Ovary (tissue), 9 donors: ENCODE measurements around the gene TNFAIP8L3. TPM values are rescaled to one million over a fixed set of nuclear protein-coding genes. Genes with fewer than 3 reads are reported as not detected.

Source experiments
- DNase-seq, 5 donors: peaks; one replicate each; pipeline ENCODE4 v3.0.0-alpha.2; 2019 to 2020
- H3K27ac ChIP-seq, 2 donors: fragments of 200-600 bp; one replicate each; pipeline versions ENCODE4 v1.5.1 to v1.8.0; 2019 to 2022
- H3K27me3 ChIP-seq: fragments of 200-600 bp; one replicate; pipeline ENCODE4 v1.8.0; 2022
- H3K36me3 ChIP-seq: fragments of 200-600 bp; sonication (generic); one replicate; pipeline ENCODE4 v1.5.1; 2019
- H3K4me1 ChIP-seq: one replicate; pipeline ENCODE4 v1.8.1; 2013; ENCODE audit warnings: mild to moderate bottlenecking, moderate library complexity; ENCODE audit not compliant: insufficient read depth
- H3K4me3 ChIP-seq: fragments of 200-600 bp; sonication (generic); one replicate; pipeline ENCODE4 v1.5.1; 2017
- H3K9me3 ChIP-seq, 2 donors: fragments of 200-600 bp in 1 of 2; sonication (generic) in 1 of 2; one replicate each; pipeline versions ENCODE4 v1.5.1 to v1.8.1; 2013 to 2019; ENCODE audit warnings: mild to moderate bottlenecking in 1 of 2, moderate library complexity in 1 of 2
- CTCF ChIP-seq, 3 donors: fragments of 450-650 bp in 2 of 3; fragments of 200-600 bp in 1 of 3; IDR thresholded peaks; one replicate each; pipeline versions ENCODE4 v1.5.1 to v1.8.0; 2016 to 2022; ENCODE audit warnings: antibody characterized with exemption in 3 of 3, mild to moderate bottlenecking in 1 of 3
- EP300 ChIP-seq: sonication (generic); formaldehyde crosslinking; IDR thresholded peaks from one replicate; pipeline ENCODE4 v1.6.1; 2017; ENCODE audit warnings: antibody characterized with exemption
- POLR2A ChIP-seq: fragments of 450-650 bp; IDR thresholded peaks from one replicate; pipeline ENCODE4 v1.6.1; 2017; ENCODE audit warnings: antibody characterized with exemption, mild to moderate bottlenecking, moderate library complexity
- WGBS, 3 donors: extraction: QIAGEN DNeasy Blood & Tissue Kit in 1 of 3; methylation state at CpG; one replicate each; pipeline versions ENCODE4 v1.1.5 to v1.1.7; 2013 to 2017; 5-methylcytosine and 5-hydroxymethylcytosine counted together
- intact Hi-C, 4 donors: fragments of 100-400 bp; cut with DNase I; formaldehyde crosslinking; loops; one replicate each; pipeline versions ENCODE4 v1.11.0 to v1.15.1; 2022 to 2023
- polyA plus RNA-seq, 2 donors: library from polyadenylated mRNA; stranded (reverse); fragments of 200-250 nt in 1 of 2; fragments of 350-450 nt in 1 of 2; fragmentation: Illumina TruSeq in 1 of 2; extraction: RNeasy Lipid Tissue Mini Kit (QIAGEN cat#74804) in 1 of 2; gene quantifications; one replicate each; pipeline ENCODE4 v1.2.3, GENCODE V29; 2013 to 2014
- total RNA-seq, 7 donors: library from RNA; depleted of rRNA in 2 of 7; stranded (reverse); fragments of >200 nt in 2 of 7; fragmentation: NEBNext Ultra II Directional in 3 of 7; extraction: Animal tissue kit (Norgen Biotek cat#: 25700) in 3 of 7; gene quantifications; one replicate each; pipeline versions ENCODE4 v1.1.0 to v1.2.4, GENCODE V29; 2016 to 2023
- donor health status: DM: no; HTN: no; CAD: no; lungs with moderate emphysema.
- donor health status: DM: no; HTN: no; CAD: no.
- donor health status: Bipolar disorder and iron deficiency.
- donor health status: DM: yes; HTN: yes; CAD: no.
- donor health status: DM: no; HTN: no; CAD: no.
- donor health status: DM: yes; HTN: yes; CAD: no.

TNFAIP8L3 gene
- total and polyA plus RNA-seq, 9 donors: 10.2 to 76.5 (median 24.1) TPM

- Histone ChIP-seq H3K4me1 (peaks cover 5% of the 10 kb centered on the region), H3K36me3 (no peaks in the 10 kb centered on the region), H3K27ac (no peak overlapping the region), H3K27me3 (no peaks in the 10 kb centered on the region), H3K9me3 (no peaks in the 10 kb centered on the region), H3K4me3 (no peak overlapping the region)
- no peak for DNase-seq
- intact Hi-C loops: no loop called here
- WGBS, 3 donors: 96 to 98% (median 97%) methylated on average over 1 of the region's 1 CpG
- TF ChIP-seq EP300: no peak
- no peak for TF ChIP-seq POLR2A
- no peak for TF ChIP-seq CTCF (IDR thresholded peaks at IDR 0.05)
Observed at GRCh38 chr15:51082246-51082645, 12.5 kb downstream of the TNFAIP8L3 start.

GRCh38 chr15:51080286-51080685 is 14.4 kb downstream of the TNFAIP8L3 start:
- Histone ChIP-seq H3K36me3 (no peaks in the 10 kb centered on the region), H3K27ac (no peak overlapping the region), H3K4me1 (peaks cover 6% of the 10 kb centered on the region), H3K27me3 (no peaks in the 10 kb centered on the region), H3K9me3 (no peaks in the 10 kb centered on the region), H3K4me3 (no peak overlapping the region)
- intact Hi-C loops: no loop called here
- TF ChIP-seq EP300: no peak
- TF ChIP-seq CTCF (IDR thresholded peaks at IDR 0.05): no peak
- TF ChIP-seq POLR2A: no peak
- WGBS, 3 donors: 88 to 92% (median 91%) methylated on average over 5 of the region's 5 CpGs
- no peak for DNase-seq

GRCh38 chr15:51079226-51079625 is 15.5 kb downstream of the TNFAIP8L3 start:
- Histone ChIP-seq H3K36me3 (no peaks in the 10 kb centered on the region), H3K4me1 (peaks cover 6% of the 10 kb centered on the region), H3K4me3 (no peak overlapping the region), H3K9me3 (no peaks in the 10 kb centered on the region), H3K27ac (no peak overlapping the region), H3K27me3 (no peaks in the 10 kb centered on the region)
- no peak for DNase-seq
- TF ChIP-seq EP300 (no peak), POLR2A (no peak), CTCF (IDR thresholded peaks at IDR 0.05) (no peak)
- intact Hi-C loops: no loop called here

- no peaks in the 10 kb centered on the region for H3K9me3 ChIP-seq
- peak overlapping the region; percentile 19 for H3K4me3 ChIP-seq
- TF ChIP-seq CTCF (IDR thresholded peaks at IDR 0.05) (no peak), POLR2A (peak; percentile 80)
- DNase-seq: peak; percentile 89 to 94 (median 92)
- peak overlapping the region; percentile 55 to 76 for H3K27ac ChIP-seq
- H3K36me3 ChIP-seq: no peaks in the 10 kb centered on the region
- WGBS, 3 donors: 21 to 34% (median 32%) methylated on average over 32 of the region's 32 CpGs
- peaks cover 6% of the 10 kb centered on the region for H3K4me1 ChIP-seq
- H3K27me3 ChIP-seq: no peaks in the 10 kb centered on the region
- intact Hi-C loops: no loop called here
Observed at GRCh38 chr15:51077221-51078153, 17.2 kb downstream of the TNFAIP8L3 start.
